ENCODE results near the gene TRPM2.

Gene TRPM2

GRCh38 chr21:44322621-44323325 is 30.6 kb upstream of the TRPM2 start:
- DNase-seq, result no peak

- no peak for DNase-seq
Observed at GRCh38 chr21:44323591-44323990, 29.8 kb upstream of the TRPM2 start.

- DNase-seq, result no peak
Observed at GRCh38 chr21:44324106-44324853, 29.1 kb upstream of the TRPM2 start.

- DNase-seq, result no peak
Observed at GRCh38 chr21:44324854-44325107, 28.6 kb upstream of the TRPM2 start.

GRCh38 chr21:44325386-44326271 is 27.8 kb upstream of the TRPM2 start:
- no peak for DNase-seq

GRCh38 chr21:44326272-44326647 is 27.2 kb upstream of the TRPM2 start:
- no peak for DNase-seq

GRCh38 chr21:44326716-44327602 is 26.5 kb upstream of the TRPM2 start:
- DNase-seq, result no peak

GRCh38 chr21:44327603-44327974 is 25.8 kb upstream of the TRPM2 start:
- no peak for DNase-seq

- no peak for DNase-seq
Observed at GRCh38 chr21:44328242-44328895, 25.1 kb upstream of the TRPM2 start.

- no peak for DNase-seq
Observed at GRCh38 chr21:44329086-44329889, 24.1 kb upstream of the TRPM2 start.

- DNase-seq, result no peak
Observed at GRCh38 chr21:44329971-44330681, 23.3 kb upstream of the TRPM2 start.

GRCh38 chr21:44330698-44331097 is 22.7 kb upstream of the TRPM2 start:
- no peak for DNase-seq

- no peak for DNase-seq
Observed at GRCh38 chr21:44331209-44331608, 22.2 kb upstream of the TRPM2 start.

- DNase-seq, result no peak
Observed at GRCh38 chr21:44331650-44332307, 21.6 kb upstream of the TRPM2 start.

- no peak for DNase-seq
Observed at GRCh38 chr21:44332383-44332782, 21.0 kb upstream of the TRPM2 start.

GRCh38 chr21:44332965-44333364 is 20.5 kb upstream of the TRPM2 start:
- DNase-seq, result no peak

- no peak for DNase-seq
Observed at GRCh38 chr21:44333509-44334328, 19.7 kb upstream of the TRPM2 start.

- DNase-seq, result no peak
Observed at GRCh38 chr21:44334329-44335030, 18.9 kb upstream of the TRPM2 start.
